Stimulated activated CD4-positive, alpha-beta T cell treated with anti-CD3 and anti-CD28 coated beads, Interleukin-2, amount 100 ng/mL, for 24 hours (primary cell): ENCODE measurements around the gene ANO2.
"Not testable (repeated sequence)": the region's sequence is repeated elsewhere in the genome, so short reads cannot be mapped to it uniquely, and the experiment has no call there.

Experiments
- DNase-seq, 2 donors: peaks; one replicate each; pipeline ENCODE4 v3.0.0-alpha.2; 2020

The ANO2 gene

GRCh38 chr12:5716976-5717375 is 228.1 kb downstream of the ANO2 start:
- DNase-seq: no peak

GRCh38 chr12:5716201-5716600 is 228.9 kb downstream of the ANO2 start:
- no peak for DNase-seq

GRCh38 chr12:5715021-5715420 is 230.0 kb downstream of the ANO2 start:
- no peak for DNase-seq

- no peak for DNase-seq
Measured at GRCh38 chr12:5713599-5714081, 231.4 kb downstream of the ANO2 start.

- DNase-seq: no peak
Measured at GRCh38 chr12:5710260-5710878, 234.7 kb downstream of the ANO2 start.

GRCh38 chr12:5708371-5708770 is 236.7 kb downstream of the ANO2 start:
- no peak for DNase-seq

GRCh38 chr12:5706247-5706646 is 238.8 kb downstream of the ANO2 start:
- DNase-seq: no peak

- DNase-seq: no peak
Measured at GRCh38 chr12:5705791-5706190, 239.3 kb downstream of the ANO2 start.

- DNase-seq: no peak
Measured at GRCh38 chr12:5694759-5695409, 250.2 kb downstream of the ANO2 start.

- no peak for DNase-seq
Measured at GRCh38 chr12:5692850-5693249, 252.2 kb downstream of the ANO2 start.

- no peak for DNase-seq
Measured at GRCh38 chr12:5691943-5692342, 253.1 kb downstream of the ANO2 start.

GRCh38 chr12:5690240-5690639 is 254.8 kb downstream of the ANO2 start:
- DNase-seq: no peak

GRCh38 chr12:5689773-5690172 is 255.3 kb downstream of the ANO2 start:
- DNase-seq: no peak

- no peak for DNase-seq
Measured at GRCh38 chr12:5688226-5688625, 256.8 kb downstream of the ANO2 start.

- no peak for DNase-seq
Measured at GRCh38 chr12:5685935-5686334, 259.1 kb downstream of the ANO2 start.

- DNase-seq: no peak
Measured at GRCh38 chr12:5684989-5685388, 260.1 kb downstream of the ANO2 start.

- DNase-seq: no peak
Measured at GRCh38 chr12:5682581-5682980, 262.5 kb downstream of the ANO2 start.

- DNase-seq: no peak
Measured at GRCh38 chr12:5678176-5678575, 266.9 kb downstream of the ANO2 start.

- DNase-seq: not testable (repeated sequence)
Measured at GRCh38 chr12:5669624-5670023, 275.4 kb downstream of the ANO2 start.

- DNase-seq: no peak
Measured at GRCh38 chr12:5665615-5666014, 279.4 kb downstream of the ANO2 start.

- no peak for DNase-seq
Measured at GRCh38 chr12:5661811-5662210, 283.2 kb downstream of the ANO2 start.

- no peak for DNase-seq
Measured at GRCh38 chr12:5660238-5660637, 284.8 kb downstream of the ANO2 start.

GRCh38 chr12:5658339-5658941 is 286.6 kb downstream of the ANO2 start:
- not testable (repeated sequence) for DNase-seq

GRCh38 chr12:5656836-5657235 is 288.2 kb downstream of the ANO2 start:
- DNase-seq: no peak
